Activated CD8-positive, alpha-beta memory T cell treated with anti-CD3 and anti-CD28 coated beads, Interleukin-2, amount 50 U/mL, for 24 hours (primary cell): ENCODE data around the gene EMP2.
"Not testable (repeated sequence)": the region's sequence is repeated elsewhere in the genome, so short reads cannot be mapped to it uniquely, and the experiment has no call there.

Experiments used
- DNase-seq: peaks from one replicate; pipeline ENCODE4 v3.0.0-alpha.2; 2020; ENCODE audit errors: extremely low read depth

Gene EMP2

DNA sequence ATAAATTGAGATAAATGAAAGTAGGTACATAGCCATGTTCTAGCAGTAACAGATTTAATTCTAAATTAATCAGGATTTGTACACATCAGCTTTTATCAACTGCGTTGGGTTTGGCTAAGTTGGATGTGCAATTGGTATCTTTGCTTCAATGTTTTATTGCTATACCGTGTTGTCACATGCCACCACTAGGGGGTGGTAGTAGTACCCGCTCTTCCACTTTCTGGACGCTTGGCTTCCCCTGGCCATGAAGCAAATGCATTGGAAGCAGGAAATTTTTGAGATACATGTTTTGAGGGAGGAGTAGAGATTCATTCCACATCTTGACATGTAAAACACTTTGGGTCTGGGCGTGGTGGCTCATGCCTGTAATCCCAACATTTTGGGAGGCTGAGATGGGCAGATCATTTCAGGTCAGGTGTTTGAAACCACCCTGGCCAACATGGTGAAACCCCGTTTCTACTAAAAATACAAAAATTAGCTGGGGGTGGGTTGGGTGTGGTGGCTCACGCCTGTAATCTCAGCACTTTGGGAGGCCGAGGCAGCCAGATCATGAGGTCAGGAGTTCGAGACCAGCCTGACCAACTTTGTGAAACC lies 58.6 kb downstream of the EMP2 start:
- DNase-seq, result no peak

- DNase-seq, result no peak
These were observed 59.4 kb downstream of the EMP2 start for GRCh38 chr16:10520869-10521578.

GRCh38 chr16:10519929-10520868 lies 60.2 kb downstream of the EMP2 start:
- DNase-seq, result no peak

- DNase-seq, result no peak
These were observed 61.1 kb downstream of the EMP2 start for GRCh38 chr16:10519297-10519696.

DNA sequence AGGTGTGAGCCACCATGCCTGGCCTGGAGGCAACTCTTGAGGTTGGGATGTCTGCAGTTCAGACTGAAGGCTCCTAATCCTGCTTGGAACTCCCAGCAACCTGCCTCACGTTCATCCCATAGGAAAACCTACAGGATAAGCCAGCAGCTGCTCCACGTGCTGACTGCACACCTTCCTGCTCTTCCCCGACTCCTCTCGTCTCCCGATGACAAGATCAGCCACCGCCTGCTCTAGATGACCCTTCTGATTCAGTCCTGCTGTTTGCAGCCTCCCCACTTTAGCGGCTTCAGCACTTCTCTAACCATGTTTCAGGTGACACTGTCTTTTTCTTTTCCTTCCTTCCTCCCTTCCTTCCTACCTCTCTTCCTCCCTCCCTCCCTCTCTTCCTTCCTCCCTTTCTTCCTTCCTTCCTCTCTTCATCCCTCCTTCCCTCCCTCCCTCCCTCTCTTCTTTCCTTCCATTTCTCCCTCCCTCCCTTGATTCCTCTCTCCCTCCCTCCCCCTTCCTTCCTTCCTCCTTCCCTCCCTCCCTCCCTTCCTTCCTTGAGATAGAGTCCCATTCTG lies 61.8 kb downstream of the EMP2 start:
- DNase-seq, result no peak

DNA sequence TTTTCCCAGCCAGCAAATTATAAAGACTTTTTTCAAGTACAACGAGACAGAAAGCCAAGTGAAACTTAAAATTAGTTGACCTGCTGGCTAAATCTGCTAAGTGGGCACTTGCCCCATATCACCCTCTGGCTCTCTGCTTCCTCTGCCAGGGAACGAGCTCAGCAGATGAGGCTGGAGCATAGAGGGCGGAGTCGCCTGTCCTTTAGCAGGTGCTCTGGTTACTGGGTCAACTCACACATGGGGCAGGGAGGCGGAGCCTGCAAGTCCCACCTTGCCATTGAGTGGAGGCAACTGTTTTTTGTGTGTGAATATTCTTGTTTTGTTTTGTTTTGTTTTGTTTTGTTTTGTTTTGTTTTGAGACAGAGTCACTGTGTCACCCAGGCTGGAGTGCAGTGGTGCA lies 62.5 kb downstream of the EMP2 start:
- DNase-seq, result no peak

GRCh38 chr16:10514369-10515055 lies 65.9 kb downstream of the EMP2 start:
- peak; percentile 14 for DNase-seq

GRCh38 chr16:10511829-10512228 lies 68.6 kb downstream of the EMP2 start:
- DNase-seq, result no peak

- DNase-seq, result no peak
These were observed 70.1 kb downstream of the EMP2 start for GRCh38 chr16:10510279-10510678.

- DNase-seq, result peak; percentile 27
These were observed 70.8 kb downstream of the EMP2 start for GRCh38 chr16:10509534-10510025.

GRCh38 chr16:10505286-10505685 lies 75.1 kb downstream of the EMP2 start:
- DNase-seq, result not testable (repeated sequence)

DNA sequence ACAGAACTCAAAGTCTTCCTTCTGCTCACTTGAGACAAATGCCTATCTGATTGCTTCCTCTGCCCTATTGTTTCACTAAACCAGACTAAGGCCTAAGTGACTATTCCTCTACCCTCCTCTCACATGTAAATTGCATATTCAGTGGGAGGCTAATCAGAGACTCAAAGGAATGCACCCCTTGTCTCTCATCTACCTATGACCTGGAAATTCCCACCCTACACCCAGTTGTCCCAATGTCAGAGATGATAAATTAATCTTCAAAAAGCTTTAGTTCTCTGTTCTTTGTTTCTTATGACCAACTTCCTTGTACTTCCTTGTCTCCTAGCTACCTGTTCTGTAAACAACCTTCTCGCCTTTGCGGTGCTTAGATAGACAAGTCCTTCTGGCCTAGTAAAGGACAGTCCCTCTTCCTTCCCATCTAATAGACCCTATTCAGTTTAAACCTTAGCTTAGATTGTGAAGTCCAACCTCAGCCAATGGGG lies 76.0 kb downstream of the EMP2 start:
- no peak for DNase-seq

GRCh38 chr16:10502776-10503175 lies 77.6 kb downstream of the EMP2 start:
- DNase-seq, result no peak

DNA sequence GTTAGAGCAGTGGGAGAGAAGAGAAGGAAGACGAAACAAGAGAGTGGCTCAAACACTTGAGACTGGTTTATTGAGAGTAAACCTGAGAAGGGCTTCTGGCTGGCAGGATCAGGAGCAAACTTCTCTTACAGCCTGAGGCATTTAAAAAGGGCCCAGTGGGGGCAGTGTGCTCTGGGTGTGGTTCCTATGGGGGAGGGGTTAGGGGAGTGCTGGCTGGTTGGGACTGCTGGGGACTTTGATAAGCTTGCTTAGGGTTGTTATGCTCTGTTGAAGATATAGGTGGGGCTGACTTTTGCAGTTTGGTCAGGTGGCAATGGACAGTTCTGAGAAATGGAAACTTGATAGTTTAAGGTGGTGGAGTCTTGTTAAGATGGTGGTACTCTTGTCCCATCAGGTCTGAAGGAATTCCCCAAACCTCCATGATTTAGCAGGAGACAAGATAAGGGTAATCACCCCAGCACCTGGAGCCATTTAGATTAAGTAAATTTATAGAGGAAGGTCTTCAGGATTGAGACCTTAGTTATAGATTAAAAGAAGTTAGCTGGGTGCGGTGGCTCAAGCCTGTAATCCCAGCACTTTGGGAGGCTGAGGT lies 79.3 kb downstream of the EMP2 start:
- DNase-seq, result no peak

DNA sequence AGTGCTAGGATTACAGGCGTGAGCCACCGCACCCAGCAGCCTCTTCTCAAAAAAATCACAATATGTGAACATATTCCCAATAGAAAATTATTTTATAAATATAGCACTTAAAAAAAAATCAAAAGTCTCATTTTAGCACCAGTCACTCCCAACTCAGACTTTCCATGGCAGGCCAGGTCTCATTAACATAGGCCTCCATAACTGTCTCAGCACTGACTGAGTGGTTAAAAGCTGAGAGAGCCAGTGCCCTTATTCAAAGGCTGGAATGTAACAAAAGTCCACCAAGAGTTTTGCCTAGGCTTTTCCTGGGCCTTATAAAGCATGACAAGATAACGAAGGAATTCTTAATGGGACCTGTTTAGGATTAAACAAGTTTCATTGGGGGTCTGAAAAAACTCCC lies 79.8 kb downstream of the EMP2 start:
- no peak for DNase-seq

GRCh38 chr16:10497132-10498101 lies 83.0 kb downstream of the EMP2 start:
- no peak for DNase-seq

GRCh38 chr16:10495031-10495345 lies 85.4 kb downstream of the EMP2 start:
- no peak for DNase-seq

DNA sequence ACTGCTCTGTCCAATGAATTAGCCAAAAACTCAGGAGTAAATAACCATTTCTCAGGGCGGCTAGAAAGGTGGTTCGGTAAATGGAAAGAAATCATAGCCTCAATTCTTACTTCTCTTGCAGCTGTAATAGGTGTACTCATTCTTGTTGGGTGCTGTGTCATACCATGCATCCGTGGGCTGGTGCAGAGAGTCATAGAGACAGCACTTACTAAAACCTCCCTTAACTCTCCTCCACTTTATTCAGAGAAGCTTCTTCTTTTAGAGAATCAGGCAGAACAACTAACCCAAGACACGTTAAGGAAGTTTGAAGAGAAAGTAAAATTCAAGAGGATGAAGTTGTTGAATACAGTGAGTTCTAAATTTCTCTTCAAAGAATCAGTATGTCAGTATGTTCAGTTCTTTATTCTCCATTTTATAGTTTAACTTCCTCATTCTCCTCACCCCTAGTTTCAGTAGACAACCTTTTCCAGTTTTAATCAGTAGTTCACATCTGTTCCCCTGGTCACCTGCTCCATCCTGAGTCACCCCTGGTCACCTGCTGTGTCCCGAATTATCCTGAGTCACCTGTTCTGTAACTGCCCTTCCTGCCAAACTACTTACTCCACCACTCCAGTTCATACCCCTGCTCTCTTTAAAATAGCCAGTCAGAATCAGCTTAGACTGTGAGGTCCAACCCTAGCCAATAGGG lies 85.9 kb downstream of the EMP2 start:
- DNase-seq, result no peak

GRCh38 chr16:10493276-10493675 lies 87.1 kb downstream of the EMP2 start:
- no peak for DNase-seq
